SK-N-SH (cell line): ENCODE data around the gene CST11. TPM values are rescaled to one million over a fixed set of nuclear protein-coding genes. Genes with fewer than 3 reads are reported as not detected.

Experiments used
- CTCF ChIA-PET: fragments of 300-600, 350-600 bp; formaldehyde crosslinking; extraction: SDS; loops from one replicate; lab custom pipeline; 2021; lab: Yijun Ruan, JAX
- POLR2A ChIA-PET: fragments of 350-600 bp; sonication (Branson Sonifier 250); formaldehyde crosslinking; extraction: SDS; loops from one replicate; lab custom pipeline; 2020; ENCODE audit warnings: antibody characterized with exemption, inconsistent platforms; lab: Yijun Ruan, JAX
- DNase-seq: peaks from one replicate; pipeline ENCODE4 v3.0.0; 2012
- H2AFZ ChIP-seq: fragments of 200-600 bp; sonication (generic); 2 replicates; pipeline ENCODE4 v1.8.1; 2016; ENCODE audit warnings: antibody characterized with exemption, mild to moderate bottlenecking, low read depth
- H3F3A ChIP-seq: fragments of 200-600 bp; sonication (generic); replicated peaks from 2 replicates; pipeline ENCODE3; 2016; ENCODE audit warnings: antibody characterized with exemption, mild to moderate bottlenecking; ENCODE audit not compliant: insufficient read depth
- H3K27ac ChIP-seq, 2 experiments: fragments of 200-500 bp in 1 of 2; fragments of 200-600 bp in 1 of 2; sonication (Bioruptor generic) in 1 of 2; sonication (generic), shearing (Covaris generic) in 1 of 2; 2 replicates each; pipeline versions ENCODE4 v1.5.1 to v1.6.1; 2014 to 2016; ENCODE audit warnings: low read depth in 2 of 2, inconsistent platforms in 1 of 2, low read length in 1 of 2, mild to moderate bottlenecking in 1 of 2, mixed read lengths in 1 of 2
- H3K27me3 ChIP-seq: fragments of 200-600 bp; sonication (generic), shearing (Covaris generic); 2 replicates; pipeline ENCODE4 v1.6.1; 2016; ENCODE audit warnings: mixed run types; ENCODE audit not compliant: insufficient read depth
- H3K36me3 ChIP-seq, 2 experiments: fragments of 200-500 bp in 1 of 2; fragments of 200-600 bp in 1 of 2; sonication (Bioruptor generic) in 1 of 2; sonication (generic) in 1 of 2; replicated peaks in 1 of 2; 2 replicates each; pipeline versions ENCODE3 to v1.5.1; 2014 to 2016; ENCODE audit warnings: low read length in 1 of 2, mild to moderate bottlenecking in 1 of 2; ENCODE audit not compliant: insufficient read depth in 2 of 2, control insufficient read depth in 1 of 2
- H3K4me1 ChIP-seq, 2 experiments: fragments of 200-500 bp in 1 of 2; fragments of 200-600 bp in 1 of 2; sonication (Bioruptor generic) in 1 of 2; sonication (generic), shearing (Covaris generic) in 1 of 2; 2 replicates each; pipeline versions ENCODE4 v1.5.1 to v1.6.1; 2014 to 2016; ENCODE audit warnings: low read depth in 1 of 2, low read length in 1 of 2, mixed run types in 1 of 2; ENCODE audit not compliant: insufficient read depth in 2 of 2, control insufficient read depth in 1 of 2
- H3K4me2 ChIP-seq: fragments of 200-600 bp; sonication (generic), shearing (Covaris generic); 2 replicates; pipeline ENCODE4 v1.6.1; 2017; ENCODE audit warnings: mixed run types
- H3K4me3 ChIP-seq, 2 experiments: fragments of 200-500 bp in 1 of 2; fragments of 200-600 bp in 1 of 2; sonication (Bioruptor generic) in 1 of 2; sonication (generic), shearing (Covaris generic) in 1 of 2; 2 replicates each; pipeline versions ENCODE4 v1.5.1 to v1.8.1; 2014 to 2016; ENCODE audit warnings: low read depth in 2 of 2, inconsistent platforms in 1 of 2, low read length in 1 of 2, mild to moderate bottlenecking in 1 of 2, mixed read lengths in 1 of 2, moderate library complexity in 1 of 2
- H3K79me2 ChIP-seq: fragments of 200-600 bp; sonication (generic); 2 replicates; pipeline ENCODE4 v1.8.1; 2017; ENCODE audit warnings: mild to moderate bottlenecking; ENCODE audit not compliant: insufficient read depth
- H3K9ac ChIP-seq: fragments of 200-600 bp; sonication (generic); 2 replicates; pipeline ENCODE4 v1.6.1; 2017; ENCODE audit warnings: mixed run types
- H3K9me2 ChIP-seq: fragments of 200-600 bp; sonication (generic); 2 replicates; pipeline ENCODE4 v1.6.1; 2017; ENCODE audit warnings: mixed run types
- H3K9me3 ChIP-seq: fragments of 200-600 bp; sonication (generic); 2 replicates; pipeline ENCODE4 v1.6.1; 2017; ENCODE audit warnings: mixed run types, mild to moderate bottlenecking, moderate library complexity
- H4K20me1 ChIP-seq: fragments of 200-600 bp; sonication (generic); 2 replicates; pipeline ENCODE4 v1.6.1; 2017; ENCODE audit warnings: mild to moderate bottlenecking, mixed run types; ENCODE audit not compliant: insufficient read depth
- ELF1 ChIP-seq: IDR thresholded peaks from 2 replicates; pipeline ENCODE4 v1.4.0; 2012
- EP300 ChIP-seq, 2 experiments: IDR thresholded peaks; 2 replicates each; pipeline versions ENCODE4 v1.4.0 to v1.6.1; 2012; ENCODE audit warnings: borderline replicate concordance in 1 of 2, low read depth in 1 of 2, low read length in 1 of 2
- EZH2phosphoT487 ChIP-seq: fragments of 200-600 bp; sonication (generic); IDR thresholded peaks from 2 replicates; pipeline ENCODE4 v1.6.1; 2017; ENCODE audit warnings: low read depth, mixed run types, mild to moderate bottlenecking, antibody characterized with exemption, moderate library complexity, borderline replicate concordance
- FOSL2 ChIP-seq: IDR thresholded peaks from 2 replicates; pipeline ENCODE4 v1.4.0; 2012; ENCODE audit warnings: low read depth, mild to moderate bottlenecking, moderate library complexity, borderline replicate concordance
- FOXJ3 ChIP-seq: sonication (generic); formaldehyde crosslinking; IDR thresholded peaks from 2 replicates; pipeline ENCODE4 v1.5.1; 2020; ENCODE audit warnings: mild to moderate bottlenecking, missing genetic modification reagents
- FOXM1 ChIP-seq: IDR thresholded peaks from 2 replicates; pipeline ENCODE4 v1.4.0; 2012; ENCODE audit warnings: low read depth, mild to moderate bottlenecking
- GABPA ChIP-seq: IDR thresholded peaks from 2 replicates; pipeline ENCODE4 v1.4.0; 2012; ENCODE audit warnings: low read depth, mild to moderate bottlenecking
- GATA2 ChIP-seq: sonication (generic); formaldehyde crosslinking; IDR thresholded peaks from 2 replicates; pipeline ENCODE4 v1.5.0; 2020; ENCODE audit warnings: mild to moderate bottlenecking, missing genetic modification reagents
- MEF2A ChIP-seq: IDR thresholded peaks from 2 replicates; pipeline ENCODE4 v1.4.0; 2012; ENCODE audit warnings: low read depth, borderline replicate concordance
- MXI1 ChIP-seq: IDR thresholded peaks from 2 replicates; pipeline ENCODE4 v1.6.1; 2012; ENCODE audit warnings: mild to moderate bottlenecking, low read depth, low read length, improper control_type of control experiment
- NFIC ChIP-seq: IDR thresholded peaks from 2 replicates; pipeline ENCODE4 v1.4.0; 2012; ENCODE audit warnings: borderline replicate concordance
- POLR2AphosphoS5 ChIP-seq: IDR thresholded peaks from 2 replicates; pipeline ENCODE4 v1.6.1; 2012; ENCODE audit warnings: low read depth, low read length
- RXRA ChIP-seq: IDR thresholded peaks from 2 replicates; pipeline ENCODE4 v1.4.0; 2012; ENCODE audit warnings: low read depth, mild to moderate bottlenecking, borderline replicate concordance
- TEAD4 ChIP-seq: IDR thresholded peaks from 2 replicates; pipeline ENCODE4 v1.4.0; 2012; ENCODE audit warnings: mild to moderate bottlenecking, borderline replicate concordance; ENCODE audit not compliant: insufficient read depth
- USF2 ChIP-seq: fragments of 150-350 bp; IDR thresholded peaks from 2 replicates; pipeline ENCODE4 v1.6.1; 2017; ENCODE audit warnings: antibody characterized with exemption, low read length, low read depth, borderline replicate concordance
- WGBS: methylation state at CpG from one replicate; pipeline ENCODE4 v1.1.6; 2017; ENCODE audit warnings: low lambda C conversion rate; 5-methylcytosine and 5-hydroxymethylcytosine counted together
- polyA plus RNA-seq, 3 experiments: library from polyadenylated mRNA; depleted of rRNA; stranded (reverse); fragments of >200 nt; gene quantifications; 2 replicates each; pipeline ENCODE4 v1.2.3, GENCODE V29; 2012
- TF ChIP-seq, protein P1 (sequence below): IDR thresholded peaks from 2 replicates; pipeline ENCODE4 v1.6.1; 2012; ENCODE audit warnings: mild to moderate bottlenecking, low read depth, low read length, moderate library complexity

The CST11 gene
- polyA plus RNA-seq, 1 of the 3 experiments (the other 2 are of a cell fraction) = not detected

GRCh38 chr20:23456873-23457272 is 4.2 kb upstream of the CST11 start:
- Histone ChIP-seq H3K4me1 (no peaks in the 10 kb centered on the region), H2AFZ (no peak overlapping the region), H3K4me3 (no peak overlapping the region), H4K20me1 (no peaks in the 10 kb centered on the region), H3K9me2 (no peaks in the 10 kb centered on the region), H3K9me3 (no peaks in the 10 kb centered on the region), H3K27me3 (peaks cover 39% of the 10 kb centered on the region), H3K4me2 (no peak overlapping the region), H3K27ac (no peak overlapping the region), H3F3A (no peaks in the 10 kb centered on the region), H3K79me2 (no peaks in the 10 kb centered on the region), H3K9ac (no peak overlapping the region), H3K36me3 (no peaks in the 10 kb centered on the region)
- CTCF ChIA-PET = interaction anchor here (1.1 kb wide), 1 partner anchor 10 kb away, joined by 4 read pairs; no protein-coding TSS in a partner anchor
- DNase-seq = no peak
- POLR2A ChIA-PET = no interaction called here
- 16% methylated on average over 7 of the region's 7 CpGs for WGBS
- TF ChIP-seq ELF1 = no peak
- no peak for TF ChIP-seq POLR2AphosphoS5
- TF ChIP-seq TEAD4 = no peak
- no peak for TF ChIP-seq MEF2A
- no peak for TF ChIP-seq EP300 (IDR thresholded peaks at IDR 0.05; ENCODE audit: borderline replicate concordance in 1 of 2, low read depth in 1 of 2, low read length in 1 of 2)
- TF ChIP-seq USF2 = no peak
- no peak for TF ChIP-seq FOSL2
- no peak for TF ChIP-seq GABPA
- no peak for TF ChIP-seq FOXM1
- no peak for TF ChIP-seq EZH2phosphoT487
- TF ChIP-seq GATA2 (CRISPR knock-in tag) = no peak
- TF ChIP-seq, protein P1, sequence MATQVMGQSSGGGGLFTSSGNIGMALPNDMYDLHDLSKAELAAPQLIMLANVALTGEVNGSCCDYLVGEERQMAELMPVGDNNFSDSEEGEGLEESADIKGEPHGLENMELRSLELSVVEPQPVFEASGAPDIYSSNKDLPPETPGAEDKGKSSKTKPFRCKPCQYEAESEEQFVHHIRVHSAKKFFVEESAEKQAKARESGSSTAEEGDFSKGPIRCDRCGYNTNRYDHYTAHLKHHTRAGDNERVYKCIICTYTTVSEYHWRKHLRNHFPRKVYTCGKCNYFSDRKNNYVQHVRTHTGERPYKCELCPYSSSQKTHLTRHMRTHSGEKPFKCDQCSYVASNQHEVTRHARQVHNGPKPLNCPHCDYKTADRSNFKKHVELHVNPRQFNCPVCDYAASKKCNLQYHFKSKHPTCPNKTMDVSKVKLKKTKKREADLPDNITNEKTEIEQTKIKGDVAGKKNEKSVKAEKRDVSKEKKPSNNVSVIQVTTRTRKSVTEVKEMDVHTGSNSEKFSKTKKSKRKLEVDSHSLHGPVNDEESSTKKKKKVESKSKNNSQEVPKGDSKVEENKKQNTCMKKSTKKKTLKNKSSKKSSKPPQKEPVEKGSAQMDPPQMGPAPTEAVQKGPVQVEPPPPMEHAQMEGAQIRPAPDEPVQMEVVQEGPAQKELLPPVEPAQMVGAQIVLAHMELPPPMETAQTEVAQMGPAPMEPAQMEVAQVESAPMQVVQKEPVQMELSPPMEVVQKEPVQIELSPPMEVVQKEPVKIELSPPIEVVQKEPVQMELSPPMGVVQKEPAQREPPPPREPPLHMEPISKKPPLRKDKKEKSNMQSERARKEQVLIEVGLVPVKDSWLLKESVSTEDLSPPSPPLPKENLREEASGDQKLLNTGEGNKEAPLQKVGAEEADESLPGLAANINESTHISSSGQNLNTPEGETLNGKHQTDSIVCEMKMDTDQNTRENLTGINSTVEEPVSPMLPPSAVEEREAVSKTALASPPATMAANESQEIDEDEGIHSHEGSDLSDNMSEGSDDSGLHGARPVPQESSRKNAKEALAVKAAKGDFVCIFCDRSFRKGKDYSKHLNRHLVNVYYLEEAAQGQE = no peak

GRCh38 chr20:23456409-23456808 is 3.7 kb upstream of the CST11 start:
- CTCF ChIA-PET = interaction anchor here (1.1 kb wide), 1 partner anchor 10 kb away, joined by 4 read pairs; no protein-coding TSS in a partner anchor
- DNase-seq = no peak
- H3K79me2 ChIP-seq = no peaks in the 10 kb centered on the region

More at GRCh38 chr20:23456409-23456808, 3.7 kb upstream of the CST11 start:
- Histone ChIP-seq H3K4me2 (no peak overlapping the region), H3K9me3 (no peaks in the 10 kb centered on the region), H4K20me1 (no peaks in the 10 kb centered on the region), H3F3A (no peaks in the 10 kb centered on the region), H2AFZ (no peak overlapping the region), H3K9me2 (no peaks in the 10 kb centered on the region), H3K4me1 (no peaks in the 10 kb centered on the region), H3K4me3 (no peak overlapping the region), H3K27me3 (peaks cover 43% of the 10 kb centered on the region), H3K36me3 (no peaks in the 10 kb centered on the region), H3K9ac (no peak overlapping the region), H3K27ac (no peak overlapping the region)
- 0% methylated on average over 3 of the region's 3 CpGs for WGBS
- no peak for TF ChIP-seq NFIC
- TF ChIP-seq POLR2AphosphoS5 = no peak
- TF ChIP-seq MXI1 = no peak
- TF ChIP-seq GABPA = no peak
- TF ChIP-seq RXRA = no peak
- no peak for TF ChIP-seq GATA2 (CRISPR knock-in tag)
- TF ChIP-seq FOXJ3 (CRISPR knock-in tag) = no peak
- POLR2A ChIA-PET = no interaction called here
